Superior temporal gyrus (tissue), 1 donor: ENCODE data around the gene POLR2J3.
"Not testable (repeated sequence)": the region's sequence is repeated elsewhere in the genome, so short reads cannot be mapped to it uniquely, and the experiment has no call there.

Experiments used
- DNase-seq: peaks from one replicate; pipeline ENCODE4 v3.0.0-alpha.2; 2016; ENCODE audit errors: extremely low spot score

Gene POLR2J3

GRCh38 chr7:102572261-102573239, at the start of gene POLR2J3:
Gene POLR2J3, minus strand, starts transcription at chr7:102572583. Its CDS starts 62 bp downstream, at chr7:102572521.
- DNase-seq: peak; percentile 95

- not testable (repeated sequence) for DNase-seq
Measured at GRCh38 chr7:102618122-102618521, 45.7 kb upstream of the POLR2J3 start.

GRCh38 chr7:102616507-102617125, 44.2 kb upstream of the POLR2J3 start, which contains the start of gene RASA4:
Gene RASA4, minus strand, starts transcription at chr7:102616756. Its CDS starts 67 bp downstream, at chr7:102616689.
- peak; percentile 0 for DNase-seq

GRCh38 chr7:102615930-102616329, 43.5 kb upstream of the POLR2J3 start:
- DNase-seq: not testable (repeated sequence)

- DNase-seq: not testable (repeated sequence)
Measured at GRCh38 chr7:102614873-102615272, 42.5 kb upstream of the POLR2J3 start.

GRCh38 chr7:102614346-102614697, 41.9 kb upstream of the POLR2J3 start:
- DNase-seq: not testable (repeated sequence)

- not testable (repeated sequence) for DNase-seq
Measured at GRCh38 chr7:102613575-102614345, 41.4 kb upstream of the POLR2J3 start.

GRCh38 chr7:102611675-102612325, 39.4 kb upstream of the POLR2J3 start:
- DNase-seq: peak; percentile 3

GRCh38 chr7:102611013-102611674, 38.8 kb upstream of the POLR2J3 start:
- not testable (repeated sequence) for DNase-seq

GRCh38 chr7:102610441-102610840, 38.1 kb upstream of the POLR2J3 start:
- DNase-seq: not testable (repeated sequence)

- DNase-seq: not testable (repeated sequence)
Measured at GRCh38 chr7:102609734-102610133, 37.4 kb upstream of the POLR2J3 start.

GRCh38 chr7:102606848-102607247, 34.5 kb upstream of the POLR2J3 start:
- not testable (repeated sequence) for DNase-seq

GRCh38 chr7:102604431-102605145, 32.2 kb upstream of the POLR2J3 start:
- DNase-seq: not testable (repeated sequence)

- not testable (repeated sequence) for DNase-seq
Measured at GRCh38 chr7:102602317-102602716, 29.9 kb upstream of the POLR2J3 start.

GRCh38 chr7:102599699-102600098, 27.3 kb upstream of the POLR2J3 start:
- not testable (repeated sequence) for DNase-seq

- DNase-seq: not testable (repeated sequence)
Measured at GRCh38 chr7:102596036-102596435, 23.7 kb upstream of the POLR2J3 start.

GRCh38 chr7:102593637-102594334, 21.4 kb upstream of the POLR2J3 start:
- DNase-seq: not testable (repeated sequence)

GRCh38 chr7:102592477-102593019, 20.2 kb upstream of the POLR2J3 start:
- DNase-seq: not testable (repeated sequence)

- DNase-seq: not testable (repeated sequence)
Measured at GRCh38 chr7:102589857-102590256, 17.5 kb upstream of the POLR2J3 start.
